GM23338 (cell line): ENCODE results near the gene ADGRF3. TPM values are rescaled to one million over a fixed set of nuclear protein-coding genes. Genes with fewer than 3 reads are reported as not detected.

ENCODE experiments used
- ATAC-seq: fragments of 200-7000 bp; cut with Tn5 transposase; 3 replicates; pipeline ENCODE4 v1.9.1; 2020
- DNase-seq: peaks from one replicate; pipeline ENCODE4 v3.0.0-alpha.2; 2015; ENCODE audit warnings: low spot score
- H2AFZ ChIP-seq: fragments of 200-600 bp; sonication (generic); 2 replicates; pipeline ENCODE4 v1.8.0; 2016; ENCODE audit warnings: antibody characterized with exemption, mild to moderate bottlenecking, moderate library complexity
- H3F3A ChIP-seq: fragments of 200-600 bp; sonication (generic); replicated peaks from 2 replicates; pipeline ENCODE4 v1.8.0; 2017; ENCODE audit warnings: antibody characterized with exemption, mixed run types, low read depth
- H3K27ac ChIP-seq: fragments of 200-600 bp; sonication (generic); 2 replicates; pipeline ENCODE4 v1.6.1; 2016; ENCODE audit warnings: low read depth
- H3K27me3 ChIP-seq: fragments of 200-600 bp; sonication (generic); 2 replicates; pipeline ENCODE4 v1.8.0; 2016; ENCODE audit warnings: mild to moderate bottlenecking, mixed run types, moderate library complexity; ENCODE audit not compliant: insufficient read depth
- H3K36me3 ChIP-seq: fragments of 200-600 bp; sonication (generic); 2 replicates; pipeline ENCODE4 v1.8.0; 2016; ENCODE audit warnings: mild to moderate bottlenecking; ENCODE audit not compliant: insufficient read depth
- H3K4me1 ChIP-seq: fragments of 200-600 bp; sonication (generic); 2 replicates; pipeline ENCODE4 v1.8.0; 2016; ENCODE audit warnings: mild to moderate bottlenecking, moderate library complexity; ENCODE audit not compliant: insufficient read depth
- H3K4me2 ChIP-seq: fragments of 200-600 bp; sonication (generic); 2 replicates; pipeline ENCODE4 v1.7.1; 2017; ENCODE audit warnings: mixed run types
- H3K4me3 ChIP-seq: fragments of 200-600 bp; sonication (generic); 2 replicates; pipeline ENCODE4 v1.6.1; 2016; ENCODE audit warnings: mixed run types
- H3K79me2 ChIP-seq: fragments of 200-600 bp; sonication (generic); replicated peaks from 2 replicates; pipeline ENCODE4 v1.8.0; 2017; ENCODE audit warnings: mild to moderate bottlenecking; ENCODE audit not compliant: insufficient read depth
- H3K9me2 ChIP-seq: fragments of 200-600 bp; sonication (generic); 2 replicates; pipeline ENCODE4 v1.8.0; 2017; ENCODE audit not compliant: insufficient read depth
- H4K20me1 ChIP-seq: fragments of 200-600 bp; sonication (generic); replicated peaks from 2 replicates; pipeline ENCODE4 v1.8.0; 2017; ENCODE audit warnings: mild to moderate bottlenecking; ENCODE audit not compliant: insufficient read depth
- H3K27ac Mint-ChIP-seq: 2 replicates; pipeline ENCODE4 v1.8.0; 2020; ENCODE audit warnings: inconsistent platforms, mild to moderate bottlenecking, moderate library complexity, mixed read lengths
- H3K27me3 Mint-ChIP-seq: 3 replicates; pipeline ENCODE4 v1.8.0; 2022; ENCODE audit warnings: low read depth, mild to moderate bottlenecking, moderate library complexity, mixed read lengths, inconsistent platforms; ENCODE audit not compliant: insufficient read depth, poor library complexity
- H3K36me3 Mint-ChIP-seq: 3 replicates; pipeline ENCODE4 v1.8.0; 2021; ENCODE audit warnings: low read depth, mild to moderate bottlenecking, inconsistent platforms, moderate library complexity, mixed read lengths
- H3K4me1 Mint-ChIP-seq: 3 replicates; pipeline ENCODE4 v1.8.0; 2020; ENCODE audit warnings: mild to moderate bottlenecking, inconsistent platforms, mixed read lengths
- H3K4me3 Mint-ChIP-seq: 3 replicates; pipeline ENCODE4 v1.8.0; 2021; ENCODE audit warnings: moderate library complexity, mild to moderate bottlenecking, inconsistent platforms, mixed read lengths
- H3K9me3 Mint-ChIP-seq: 3 replicates; pipeline ENCODE4 v1.8.0; 2020; ENCODE audit warnings: moderate library complexity, mild to moderate bottlenecking, inconsistent platforms, mixed read lengths
- CREB1 ChIP-seq: fragments of 250-450 bp; sonication (Bioruptor Pico); IDR thresholded peaks from 2 replicates; pipeline ENCODE4 v1.5.0; 2020; ENCODE audit warnings: low read depth, mild to moderate bottlenecking, moderate library complexity
- CTCF ChIP-seq, 2 experiments: fragments of 200-600 bp in 1 of 2; sonication (generic) in 1 of 2; conservative IDR thresholded peaks; 2 replicates each; pipeline versions ENCODE4 v1.5.1 to v1.6.1; 2016 to 2017; ENCODE audit warnings: antibody characterized with exemption in 2 of 2, low read depth in 2 of 2, mild to moderate bottlenecking in 2 of 2, moderate library complexity in 1 of 2
- ETS1 ChIP-seq: IDR thresholded peaks from 2 replicates; pipeline ENCODE4 v1.6.1; 2016; ENCODE audit warnings: antibody characterized with exemption
- EZH2 ChIP-seq: fragments of 200-600 bp; sonication (generic); IDR thresholded peaks from one replicate; pipeline ENCODE4 v1.8.0; 2017; ENCODE audit warnings: antibody characterized with exemption, mild to moderate bottlenecking, low read depth; ENCODE audit not compliant: unreplicated experiment
- EZH2phosphoT487 ChIP-seq: fragments of 200-600 bp; sonication (generic); IDR thresholded peaks from one replicate; pipeline ENCODE4 v1.8.1; 2018; ENCODE audit warnings: antibody characterized with exemption; ENCODE audit not compliant: unreplicated experiment
- JUNB ChIP-seq: IDR thresholded peaks from one replicate; pipeline ENCODE4 v1.6.1; 2016; ENCODE audit warnings: antibody characterized with exemption; ENCODE audit not compliant: unreplicated experiment
- NANOG ChIP-seq: IDR thresholded peaks from 2 replicates; pipeline ENCODE4 v1.6.1; 2016; ENCODE audit warnings: antibody characterized with exemption, borderline replicate concordance
- STAT1 ChIP-seq: IDR thresholded peaks from one replicate; pipeline ENCODE4 v1.6.1; 2016; ENCODE audit warnings: antibody characterized with exemption; ENCODE audit not compliant: unreplicated experiment
- ZNF114 ChIP-seq: fragments of 250-450 bp; sonication (Bioruptor Pico); IDR thresholded peaks from 2 replicates; pipeline ENCODE4 v1.5.0; 2020; ENCODE audit warnings: mild to moderate bottlenecking, moderate library complexity
- ZNF331 ChIP-seq: fragments of 250-450 bp; sonication (Bioruptor Pico); IDR thresholded peaks from 2 replicates; pipeline ENCODE4 v1.5.0; 2020; ENCODE audit warnings: low read depth, mild to moderate bottlenecking, moderate library complexity
- polyA plus RNA-seq: library from polyadenylated mRNA; unstranded; fragments of >200 nt; fragmentation: Nextera tagmentation; extraction: Ambion mirVana; gene quantifications from 2 replicates; pipeline ENCODE4 v1.2.1, GENCODE V29; 2016
- total RNA-seq: library from RNA; depleted of rRNA; stranded (reverse); fragments of >200 nt; shearing (Covaris generic); gene quantifications from 2 replicates; pipeline ENCODE4 v1.2.3, GENCODE V29; 2014
- TF ChIP-seq, protein P1 (sequence below): IDR thresholded peaks from one replicate; pipeline ENCODE4 v1.6.1; 2018; ENCODE audit warnings: antibody characterized with exemption; ENCODE audit not compliant: unreplicated experiment

ADGRF3 gene
- total and polyA plus RNA-seq, 2 experiments from 2014 or later: 0.38 to 0.39 TPM

GRCh38 chr2:26359886-26360473 is 13.4 kb upstream of the ADGRF3 start (continued):
- TF ChIP-seq CTCF (conservative IDR thresholded peaks at IDR 0.05; ENCODE audit: low read depth in 2 of 2) (no peak), EZH2phosphoT487 (no peak)
- TF ChIP-seq, protein P1, sequence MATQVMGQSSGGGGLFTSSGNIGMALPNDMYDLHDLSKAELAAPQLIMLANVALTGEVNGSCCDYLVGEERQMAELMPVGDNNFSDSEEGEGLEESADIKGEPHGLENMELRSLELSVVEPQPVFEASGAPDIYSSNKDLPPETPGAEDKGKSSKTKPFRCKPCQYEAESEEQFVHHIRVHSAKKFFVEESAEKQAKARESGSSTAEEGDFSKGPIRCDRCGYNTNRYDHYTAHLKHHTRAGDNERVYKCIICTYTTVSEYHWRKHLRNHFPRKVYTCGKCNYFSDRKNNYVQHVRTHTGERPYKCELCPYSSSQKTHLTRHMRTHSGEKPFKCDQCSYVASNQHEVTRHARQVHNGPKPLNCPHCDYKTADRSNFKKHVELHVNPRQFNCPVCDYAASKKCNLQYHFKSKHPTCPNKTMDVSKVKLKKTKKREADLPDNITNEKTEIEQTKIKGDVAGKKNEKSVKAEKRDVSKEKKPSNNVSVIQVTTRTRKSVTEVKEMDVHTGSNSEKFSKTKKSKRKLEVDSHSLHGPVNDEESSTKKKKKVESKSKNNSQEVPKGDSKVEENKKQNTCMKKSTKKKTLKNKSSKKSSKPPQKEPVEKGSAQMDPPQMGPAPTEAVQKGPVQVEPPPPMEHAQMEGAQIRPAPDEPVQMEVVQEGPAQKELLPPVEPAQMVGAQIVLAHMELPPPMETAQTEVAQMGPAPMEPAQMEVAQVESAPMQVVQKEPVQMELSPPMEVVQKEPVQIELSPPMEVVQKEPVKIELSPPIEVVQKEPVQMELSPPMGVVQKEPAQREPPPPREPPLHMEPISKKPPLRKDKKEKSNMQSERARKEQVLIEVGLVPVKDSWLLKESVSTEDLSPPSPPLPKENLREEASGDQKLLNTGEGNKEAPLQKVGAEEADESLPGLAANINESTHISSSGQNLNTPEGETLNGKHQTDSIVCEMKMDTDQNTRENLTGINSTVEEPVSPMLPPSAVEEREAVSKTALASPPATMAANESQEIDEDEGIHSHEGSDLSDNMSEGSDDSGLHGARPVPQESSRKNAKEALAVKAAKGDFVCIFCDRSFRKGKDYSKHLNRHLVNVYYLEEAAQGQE: no peak

DNA sequence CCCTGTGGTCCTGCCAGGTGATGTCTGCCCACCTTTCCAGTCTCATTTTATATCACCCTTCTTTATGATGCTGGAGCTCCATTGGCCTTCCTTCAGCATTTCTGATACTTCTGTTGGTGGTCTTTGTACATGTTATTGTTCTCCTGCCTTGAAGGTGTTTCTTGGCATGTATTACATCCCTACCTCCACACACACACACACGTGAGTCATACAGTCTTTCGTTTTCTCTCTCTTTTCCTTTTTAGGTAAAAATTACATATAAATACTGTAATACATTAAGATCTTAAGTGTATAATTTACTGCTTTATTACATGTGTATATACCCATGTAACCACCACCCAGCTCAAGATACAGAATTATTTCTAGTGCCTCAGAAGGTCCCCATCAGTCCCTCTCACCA is 10.2 kb upstream of the ADGRF3 start:
- H4K20me1 ChIP-seq: peaks cover 52% of the 10 kb centered on the region
- no peaks in the 10 kb centered on the region for H3K36me3 ChIP-seq
- no peaks in the 10 kb centered on the region for H3K27me3 Mint-ChIP-seq
- H3K36me3 Mint-ChIP-seq: peaks cover 12% of the 10 kb centered on the region
- no peak for ATAC-seq
- H3K27ac Mint-ChIP-seq: no peak overlapping the region
- H3K4me2 ChIP-seq: no peak overlapping the region
- no peak overlapping the region for H3K4me3 ChIP-seq
- no peaks in the 10 kb centered on the region for H3K9me2 ChIP-seq
- TF ChIP-seq ZNF331 (CRISPR knock-in tag) (no peak), JUNB (no peak), STAT1 (no peak), ETS1 (no peak), ZNF114 (CRISPR knock-in tag) (no peak), EZH2 (no peak), CTCF (conservative IDR thresholded peaks at IDR 0.05; ENCODE audit: low read depth in 2 of 2) (no peak), NANOG (no peak), EZH2phosphoT487 (no peak), CREB1 (CRISPR knock-in tag) (no peak)
- TF ChIP-seq, protein P1: no peak
- H3K9me3 Mint-ChIP-seq: no peaks in the 10 kb centered on the region
- no peaks in the 10 kb centered on the region for H3F3A ChIP-seq
- H3K4me1 Mint-ChIP-seq: peaks cover 23% of the 10 kb centered on the region
- H3K79me2 ChIP-seq: peaks cover 100% of the 10 kb centered on the region
- H2AFZ ChIP-seq: no peak overlapping the region
- peaks cover 6% of the 10 kb centered on the region; the same call in 1 of the 2 replicates for H3K4me1 ChIP-seq
- no peak for DNase-seq
- H3K4me3 Mint-ChIP-seq: no peak overlapping the region
- H3K27me3 ChIP-seq: no peaks in the 10 kb centered on the region
- no peak overlapping the region for H3K27ac ChIP-seq
